Measurements from ENCODE around the gene AZGP1. TPM values are rescaled to one million over a fixed set of nuclear protein-coding genes. Genes with fewer than 3 reads are reported as not detected.

The AZGP1 gene
- polyA plus RNA-seq, 1 experiment = not detected

GRCh38 chr7:99929730-99930053 lies 46.1 kb downstream of the AZGP1 start:
- CTCF ChIA-PET = interaction anchor here (0.7 to 2.3 kb wide), 8 partner anchors 10 to 64 kb away, joined by 3 to 8 read pairs (median 6); partner anchors contain the start of gene TRIM4

GRCh38 chr7:99928994-99929729 lies 46.7 kb downstream of the AZGP1 start, which contains the start of gene GJC3:
GJC3 (minus strand) TSS chr7:99929620; CDS start chr7:99929620, 0 bp downstream.
- no peak for DNase-seq (ENCODE audit: low read depth)
- ChIA-PET CTCF (interaction anchor here (0.7 to 2.3 kb wide), 9 partner anchors 9 to 65 kb away, joined by 3 to 8 read pairs (median 5); partner anchors contain the start of gene TRIM4), POLR2A (no interaction called here)
- Histone ChIP-seq H3K36me3 (ENCODE audit: control insufficient read depth, insufficient read depth, low read length) (no peaks in the 10 kb centered on the region), H3K4me3 (ENCODE audit: low read depth, low read length) (peak within 1 kb of the TSS; percentile 17; the same call in 1 of the 2 replicates), H3K27me3 (ENCODE audit: control insufficient read depth, insufficient read depth, low read length) (peaks cover 7% of the 10 kb centered on the region)
- TF ChIP-seq CTCF (IDR thresholded peaks at IDR 0.05; ENCODE audit: insufficient read depth, low read depth, low read length) = peak; percentile 51

More at GRCh38 chr7:99929730-99930053, 46.1 kb downstream of the AZGP1 start:
- no peak overlapping the region for H3K4me3 ChIP-seq (ENCODE audit: low read depth, low read length)
- DNase-seq (ENCODE audit: low read depth) = no peak
- POLR2A ChIA-PET = no interaction called here
- H3K27me3 ChIP-seq (ENCODE audit: control insufficient read depth, insufficient read depth, low read length) = peaks cover 9% of the 10 kb centered on the region
- H3K36me3 ChIP-seq (ENCODE audit: control insufficient read depth, insufficient read depth, low read length) = no peaks in the 10 kb centered on the region
- TF ChIP-seq CTCF (IDR thresholded peaks at IDR 0.05; ENCODE audit: insufficient read depth, low read depth, low read length) = no peak

- TF ChIP-seq CTCF (IDR thresholded peaks at IDR 0.05; ENCODE audit: insufficient read depth, low read depth, low read length) = no peak
- ChIA-PET POLR2A (no interaction called here), CTCF (interaction anchor here (0.8 to 2.3 kb wide), 3 partner anchors 8 to 27 kb away, joined by 4 to 7 read pairs (median 6); partner anchors contain the start of gene TRIM4)
- peaks cover 7% of the 10 kb centered on the region for H3K27me3 ChIP-seq (ENCODE audit: control insufficient read depth, insufficient read depth, low read length)
- H3K36me3 ChIP-seq (ENCODE audit: control insufficient read depth, insufficient read depth, low read length) = no peaks in the 10 kb centered on the region
- DNase-seq (ENCODE audit: low read depth) = no peak
- no peak overlapping the region for H3K4me3 ChIP-seq (ENCODE audit: low read depth, low read length)
Measured at GRCh38 chr7:99928188-99928587, 47.6 kb downstream of the AZGP1 start.

- no peaks in the 10 kb centered on the region for H3K36me3 ChIP-seq (ENCODE audit: control insufficient read depth, insufficient read depth, low read length)
- TF ChIP-seq CTCF (IDR thresholded peaks at IDR 0.05; ENCODE audit: insufficient read depth, low read depth, low read length) = no peak
- DNase-seq (ENCODE audit: low read depth) = no peak
- ChIA-PET CTCF (no interaction called here), POLR2A (no interaction called here)
- H3K27me3 ChIP-seq (ENCODE audit: control insufficient read depth, insufficient read depth, low read length) = peaks cover 5% of the 10 kb centered on the region; the same call in 1 of the 2 replicates
- H3K4me3 ChIP-seq (ENCODE audit: low read depth, low read length) = no peak overlapping the region
Measured at GRCh38 chr7:99927536-99927935, 48.3 kb downstream of the AZGP1 start.

GRCh38 chr7:99926321-99926720 lies 49.5 kb downstream of the AZGP1 start:
- ChIA-PET POLR2A (no interaction called here), CTCF (no interaction called here)
- DNase-seq (ENCODE audit: low read depth) = no peak
- TF ChIP-seq CTCF (IDR thresholded peaks at IDR 0.05; ENCODE audit: insufficient read depth, low read depth, low read length) = no peak
- Histone ChIP-seq H3K4me3 (ENCODE audit: low read depth, low read length) (no peak overlapping the region), H3K36me3 (ENCODE audit: control insufficient read depth, insufficient read depth, low read length) (no peaks in the 10 kb centered on the region), H3K27me3 (ENCODE audit: control insufficient read depth, insufficient read depth, low read length) (peaks cover 3% of the 10 kb centered on the region; the same call in 1 of the 2 replicates)
